PC-3 (cell line): ENCODE data around the gene TMEM94.

Source experiments
- EZH2 ChIP-seq: fragments of 300-600 bp; sonication (generic); IDR thresholded peaks from one replicate; pipeline ENCODE4 v1.6.1; 2017; ENCODE audit warnings: antibody characterized with exemption, mild to moderate bottlenecking, low read length; ENCODE audit not compliant: unreplicated experiment
- EZH2phosphoT487 ChIP-seq: fragments of 300-600 bp; sonication (generic); IDR thresholded peaks from 2 replicates; pipeline ENCODE4 v1.6.1; 2018; ENCODE audit warnings: mild to moderate bottlenecking, antibody characterized with exemption, low read length, borderline replicate concordance
- TF ChIP-seq, protein P1 (sequence below): fragments of 300-600 bp; sonication (generic); conservative IDR thresholded peaks from 2 replicates; pipeline ENCODE4 v1.5.1; 2017; ENCODE audit warnings: antibody characterized with exemption, low read depth, mild to moderate bottlenecking, low read length

DNA sequence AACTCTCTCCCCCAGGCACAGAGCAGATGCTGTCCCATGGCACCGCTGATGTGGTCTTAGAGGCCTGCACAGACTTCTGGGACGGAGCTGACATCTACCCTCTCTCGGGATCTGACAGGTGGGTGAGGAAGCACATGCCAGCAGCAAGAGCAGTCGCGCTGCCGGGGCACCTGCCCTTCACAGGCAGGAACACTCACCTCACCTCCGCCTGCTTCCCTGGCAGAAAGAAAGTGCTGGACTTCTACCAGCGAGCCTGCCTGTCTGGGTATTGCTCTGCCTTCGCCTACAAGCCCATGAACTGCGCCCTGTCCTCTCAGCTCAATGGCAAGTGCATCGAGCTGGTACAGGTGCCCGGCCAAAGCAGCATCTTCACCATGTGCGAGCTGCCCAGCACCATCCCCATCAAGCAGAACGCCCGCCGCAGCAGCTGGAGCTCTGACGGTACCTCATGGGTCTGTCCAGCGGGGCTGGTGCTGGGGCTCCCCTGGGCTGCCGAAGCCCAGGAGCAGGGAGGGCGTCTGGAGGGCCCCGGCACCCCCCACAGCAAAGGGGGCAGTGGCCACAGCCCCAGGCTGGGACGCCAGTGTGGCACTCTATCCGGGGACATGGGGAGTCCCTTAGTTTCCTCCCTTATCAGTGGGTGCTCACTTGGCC is 37.2 kb downstream of the TMEM94 start:
- TF ChIP-seq EZH2 (no peak), EZH2phosphoT487 (no peak)
- TF ChIP-seq, protein P1, sequence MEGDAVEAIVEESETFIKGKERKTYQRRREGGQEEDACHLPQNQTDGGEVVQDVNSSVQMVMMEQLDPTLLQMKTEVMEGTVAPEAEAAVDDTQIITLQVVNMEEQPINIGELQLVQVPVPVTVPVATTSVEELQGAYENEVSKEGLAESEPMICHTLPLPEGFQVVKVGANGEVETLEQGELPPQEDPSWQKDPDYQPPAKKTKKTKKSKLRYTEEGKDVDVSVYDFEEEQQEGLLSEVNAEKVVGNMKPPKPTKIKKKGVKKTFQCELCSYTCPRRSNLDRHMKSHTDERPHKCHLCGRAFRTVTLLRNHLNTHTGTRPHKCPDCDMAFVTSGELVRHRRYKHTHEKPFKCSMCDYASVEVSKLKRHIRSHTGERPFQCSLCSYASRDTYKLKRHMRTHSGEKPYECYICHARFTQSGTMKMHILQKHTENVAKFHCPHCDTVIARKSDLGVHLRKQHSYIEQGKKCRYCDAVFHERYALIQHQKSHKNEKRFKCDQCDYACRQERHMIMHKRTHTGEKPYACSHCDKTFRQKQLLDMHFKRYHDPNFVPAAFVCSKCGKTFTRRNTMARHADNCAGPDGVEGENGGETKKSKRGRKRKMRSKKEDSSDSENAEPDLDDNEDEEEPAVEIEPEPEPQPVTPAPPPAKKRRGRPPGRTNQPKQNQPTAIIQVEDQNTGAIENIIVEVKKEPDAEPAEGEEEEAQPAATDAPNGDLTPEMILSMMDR, result no peak
